ENCODE results near the gene POMC. TPM values are rescaled to one million over a fixed set of nuclear protein-coding genes. Genes with fewer than 3 reads are reported as not detected.

Gene POMC
- total and polyA plus RNA-seq, 2 of the 13 experiments (the other 11 are each of a cell fraction or from before 2014, with no cell fraction given), result not detected

GRCh38 chr2:25168256-25169072 is at the start of gene POMC (continued):
- TF ChIP-seq, protein P1, sequence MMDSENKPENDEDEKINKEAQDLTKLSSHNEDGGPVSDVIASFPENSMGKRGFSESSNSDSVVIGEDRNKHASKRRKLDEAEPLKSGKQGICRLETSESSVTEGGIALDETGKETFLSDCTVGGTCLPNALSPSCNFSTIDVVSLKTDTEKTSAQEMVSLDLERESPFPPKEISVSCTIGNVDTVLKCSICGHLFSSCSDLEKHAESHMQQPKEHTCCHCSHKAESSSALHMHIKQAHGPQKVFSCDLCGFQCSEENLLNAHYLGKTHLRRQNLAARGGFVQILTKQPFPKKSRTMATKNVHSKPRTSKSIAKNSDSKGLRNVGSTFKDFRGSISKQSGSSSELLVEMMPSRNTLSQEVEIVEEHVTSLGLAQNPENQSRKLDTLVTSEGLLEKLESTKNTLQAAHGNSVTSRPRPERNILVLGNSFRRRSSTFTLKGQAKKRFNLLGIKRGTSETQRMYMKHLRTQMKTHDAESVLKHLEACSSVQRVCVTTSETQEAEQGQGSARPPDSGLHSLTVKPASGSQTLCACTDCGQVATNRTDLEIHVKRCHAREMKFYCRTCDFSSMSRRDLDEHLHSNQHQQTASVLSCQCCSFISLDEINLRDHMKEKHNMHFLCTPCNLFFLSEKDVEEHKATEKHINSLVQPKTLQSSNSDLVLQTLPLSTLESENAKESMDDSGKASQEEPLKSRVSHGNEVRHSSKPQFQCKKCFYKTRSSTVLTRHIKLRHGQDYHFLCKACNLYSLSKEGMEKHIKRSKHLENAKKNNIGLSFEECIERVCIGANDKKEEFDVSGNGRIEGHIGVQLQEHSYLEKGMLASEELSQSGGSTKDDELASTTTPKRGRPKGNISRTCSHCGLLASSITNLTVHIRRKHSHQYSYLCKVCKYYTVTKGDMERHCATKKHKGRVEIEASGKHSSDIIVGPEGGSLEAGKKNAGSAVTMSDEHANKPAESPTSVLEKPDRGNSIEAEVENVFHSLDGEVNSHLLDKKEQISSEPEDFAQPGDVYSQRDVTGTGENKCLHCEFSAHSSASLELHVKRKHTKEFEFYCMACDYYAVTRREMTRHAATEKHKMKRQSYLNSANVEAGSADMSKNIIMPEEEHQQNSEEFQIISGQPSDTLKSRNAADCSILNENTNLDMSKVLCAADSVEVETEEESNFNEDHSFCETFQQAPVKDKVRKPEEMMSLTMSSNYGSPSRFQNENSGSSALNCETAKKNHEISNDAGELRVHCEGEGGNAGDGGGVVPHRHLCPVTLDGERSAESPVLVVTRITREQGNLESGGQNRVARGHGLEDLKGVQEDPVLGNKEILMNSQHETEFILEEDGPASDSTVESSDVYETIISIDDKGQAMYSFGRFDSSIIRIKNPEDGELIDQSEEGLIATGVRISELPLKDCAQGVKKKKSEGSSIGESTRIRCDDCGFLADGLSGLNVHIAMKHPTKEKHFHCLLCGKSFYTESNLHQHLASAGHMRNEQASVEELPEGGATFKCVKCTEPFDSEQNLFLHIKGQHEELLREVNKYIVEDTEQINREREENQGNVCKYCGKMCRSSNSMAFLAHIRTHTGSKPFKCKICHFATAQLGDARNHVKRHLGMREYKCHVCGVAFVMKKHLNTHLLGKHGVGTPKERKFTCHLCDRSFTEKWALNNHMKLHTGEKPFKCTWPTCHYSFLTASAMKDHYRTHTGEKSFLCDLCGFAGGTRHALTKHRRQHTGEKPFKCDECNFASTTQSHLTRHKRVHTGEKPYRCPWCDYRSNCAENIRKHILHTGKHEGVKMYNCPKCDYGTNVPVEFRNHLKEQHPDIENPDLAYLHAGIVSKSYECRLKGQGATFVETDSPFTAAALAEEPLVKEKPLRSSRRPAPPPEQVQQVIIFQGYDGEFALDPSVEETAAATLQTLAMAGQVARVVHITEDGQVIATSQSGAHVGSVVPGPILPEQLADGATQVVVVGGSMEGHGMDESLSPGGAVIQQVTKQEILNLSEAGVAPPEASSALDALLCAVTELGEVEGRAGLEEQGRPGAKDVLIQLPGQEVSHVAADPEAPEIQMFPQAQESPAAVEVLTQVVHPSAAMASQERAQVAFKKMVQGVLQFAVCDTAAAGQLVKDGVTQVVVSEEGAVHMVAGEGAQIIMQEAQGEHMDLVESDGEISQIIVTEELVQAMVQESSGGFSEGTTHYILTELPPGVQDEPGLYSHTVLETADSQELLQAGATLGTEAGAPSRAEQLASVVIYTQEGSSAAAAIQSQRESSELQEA (CRISPR knock-in tag; IDR thresholded peaks at IDR 0.05; ENCODE audit: not compliant biosample characterization), result peak; percentile 55
- TF ChIP-seq ZNF510 (CRISPR knock-in tag; IDR thresholded peaks at IDR 0.05; ENCODE audit: low read depth) (no peak), E2F5 (CRISPR knock-in tag; conservative IDR thresholded peaks at IDR 0.05) (no peak), NFKBIZ (CRISPR knock-in tag; IDR thresholded peaks at IDR 0.05) (no peak)
- TF ChIP-seq, protein P2, sequence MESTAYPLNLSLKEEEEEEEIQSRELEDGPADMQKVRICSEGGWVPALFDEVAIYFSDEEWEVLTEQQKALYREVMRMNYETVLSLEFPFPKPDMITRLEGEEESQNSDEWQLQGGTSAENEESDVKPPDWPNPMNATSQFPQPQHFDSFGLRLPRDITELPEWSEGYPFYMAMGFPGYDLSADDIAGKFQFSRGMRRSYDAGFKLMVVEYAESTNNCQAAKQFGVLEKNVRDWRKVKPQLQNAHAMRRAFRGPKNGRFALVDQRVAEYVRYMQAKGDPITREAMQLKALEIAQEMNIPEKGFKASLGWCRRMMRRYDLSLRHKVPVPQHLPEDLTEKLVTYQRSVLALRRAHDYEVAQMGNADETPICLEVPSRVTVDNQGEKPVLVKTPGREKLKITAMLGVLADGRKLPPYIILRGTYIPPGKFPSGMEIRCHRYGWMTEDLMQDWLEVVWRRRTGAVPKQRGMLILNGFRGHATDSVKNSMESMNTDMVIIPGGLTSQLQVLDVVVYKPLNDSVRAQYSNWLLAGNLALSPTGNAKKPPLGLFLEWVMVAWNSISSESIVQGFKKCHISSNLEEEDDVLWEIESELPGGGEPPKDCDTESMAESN (CRISPR knock-in tag; conservative IDR thresholded peaks at IDR 0.05), result 0 out of 2 replicates have a peak, but pooled peaks have one; percentile 42

Data from HepG2 (cell line).